ENCODE measurements around the gene AP5Z1. TPM values are rescaled to one million over a fixed set of nuclear protein-coding genes. Genes with fewer than 3 reads are reported as not detected.

AP5Z1 gene
- total RNA-seq, 1 donor from 2014 or later: 71.2 TPM

- Histone ChIP-seq H3K36me3 (ENCODE audit: control insufficient read depth, insufficient read depth, low read length) (peaks cover 4% of the 10 kb centered on the region), H3K27me3 (ENCODE audit: control insufficient read depth, insufficient read depth, low read length) (no peaks in the 10 kb centered on the region), H3K4me3 (ENCODE audit: low read depth, low read length) (no peak overlapping the region)
- DNase-seq (ENCODE audit: low read depth): no peak
- no peak for TF ChIP-seq CTCF (IDR thresholded peaks at IDR 0.05; ENCODE audit: insufficient read depth, low read length, poor library complexity, severe bottlenecking)
These were observed 16.2 kb upstream of the AP5Z1 start for GRCh38 chr7:4759211-4759610.

GRCh38 chr7:4760952-4761351 lies 14.5 kb upstream of the AP5Z1 start:
- Histone ChIP-seq H3K36me3 (ENCODE audit: control insufficient read depth, insufficient read depth, low read length) (peaks cover 4% of the 10 kb centered on the region), H3K27me3 (ENCODE audit: control insufficient read depth, insufficient read depth, low read length) (no peaks in the 10 kb centered on the region), H3K4me3 (ENCODE audit: low read depth, low read length) (no peak overlapping the region)
- no peak for DNase-seq (ENCODE audit: low read depth)
- TF ChIP-seq CTCF (IDR thresholded peaks at IDR 0.05; ENCODE audit: insufficient read depth, low read length, poor library complexity, severe bottlenecking): no peak

GRCh38 chr7:4762121-4763055 lies 13.0 kb upstream of the AP5Z1 start:
- Histone ChIP-seq H3K27me3 (ENCODE audit: control insufficient read depth, insufficient read depth, low read length) (no peaks in the 10 kb centered on the region), H3K36me3 (ENCODE audit: control insufficient read depth, insufficient read depth, low read length) (peaks cover 3% of the 10 kb centered on the region), H3K4me3 (ENCODE audit: low read depth, low read length) (no peak overlapping the region)
- TF ChIP-seq CTCF (IDR thresholded peaks at IDR 0.05; ENCODE audit: insufficient read depth, low read length, poor library complexity, severe bottlenecking): no peak
- no peak for DNase-seq (ENCODE audit: low read depth)

- no peak for TF ChIP-seq CTCF (IDR thresholded peaks at IDR 0.05; ENCODE audit: insufficient read depth, low read length, poor library complexity, severe bottlenecking)
- H3K4me3 ChIP-seq (ENCODE audit: low read depth, low read length): no peak overlapping the region
- no peak for DNase-seq (ENCODE audit: low read depth)
- no peaks in the 10 kb centered on the region for H3K27me3 ChIP-seq (ENCODE audit: control insufficient read depth, insufficient read depth, low read length)
- peaks cover 3% of the 10 kb centered on the region for H3K36me3 ChIP-seq (ENCODE audit: control insufficient read depth, insufficient read depth, low read length)
These were observed 12.2 kb upstream of the AP5Z1 start for GRCh38 chr7:4763091-4763793.

- H3K27me3 ChIP-seq (ENCODE audit: control insufficient read depth, insufficient read depth, low read length): no peaks in the 10 kb centered on the region
- no peak overlapping the region for H3K4me3 ChIP-seq (ENCODE audit: low read depth, low read length)
- peaks cover 3% of the 10 kb centered on the region for H3K36me3 ChIP-seq (ENCODE audit: control insufficient read depth, insufficient read depth, low read length)
- DNase-seq (ENCODE audit: low read depth): no peak
- TF ChIP-seq CTCF (IDR thresholded peaks at IDR 0.05; ENCODE audit: insufficient read depth, low read length, poor library complexity, severe bottlenecking): no peak
These were observed 11.6 kb upstream of the AP5Z1 start for GRCh38 chr7:4763794-4764185.
